ENCODE data around the gene CYYR1.

The CYYR1 gene

DNA sequence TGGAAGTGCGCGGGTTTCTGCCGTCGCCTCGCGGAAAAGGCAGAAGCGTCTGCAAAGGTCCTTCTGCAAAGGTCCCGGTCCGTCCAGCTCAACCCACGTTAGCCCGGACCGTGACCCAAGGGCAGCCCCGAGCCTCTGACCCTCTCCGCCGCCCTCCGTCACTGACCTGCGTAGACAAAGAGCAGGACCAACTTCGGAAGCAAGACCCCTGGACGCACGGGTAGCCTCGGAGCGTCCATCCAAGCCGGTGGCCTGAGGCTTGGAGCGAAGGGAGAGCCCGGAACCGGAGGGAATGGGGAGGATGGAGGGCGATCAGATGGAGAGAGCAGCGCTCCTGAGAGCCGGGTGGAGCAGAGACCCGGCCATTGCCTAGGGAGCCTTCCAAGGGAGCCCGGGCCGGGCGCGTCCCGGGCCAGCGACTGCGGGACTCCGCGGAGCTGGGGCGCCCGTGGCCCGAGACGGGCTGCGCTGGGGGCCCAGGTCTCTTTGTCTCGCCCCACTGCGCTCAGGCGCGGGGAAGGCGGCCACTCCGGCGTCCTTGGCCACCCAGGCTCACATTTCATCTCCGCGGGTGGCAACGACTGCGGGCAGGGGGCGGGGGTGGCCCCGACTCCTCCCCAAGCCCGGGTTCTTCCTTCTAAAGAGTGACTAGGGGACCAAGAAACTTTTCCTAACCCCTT is at the start of gene CYYR1:
Gene CYYR1, minus strand, starts transcription at position 585 of the 680 bp plus-strand sequence. Its CDS starts 346 bp downstream, at position 239.
- DNase-seq (ENCODE audit: low spot score) = no peak

- DNase-seq (ENCODE audit: low spot score) = no peak
Observed at GRCh38 chr21:26617176-26617575, 44.1 kb upstream of the CYYR1 start.

DNA sequence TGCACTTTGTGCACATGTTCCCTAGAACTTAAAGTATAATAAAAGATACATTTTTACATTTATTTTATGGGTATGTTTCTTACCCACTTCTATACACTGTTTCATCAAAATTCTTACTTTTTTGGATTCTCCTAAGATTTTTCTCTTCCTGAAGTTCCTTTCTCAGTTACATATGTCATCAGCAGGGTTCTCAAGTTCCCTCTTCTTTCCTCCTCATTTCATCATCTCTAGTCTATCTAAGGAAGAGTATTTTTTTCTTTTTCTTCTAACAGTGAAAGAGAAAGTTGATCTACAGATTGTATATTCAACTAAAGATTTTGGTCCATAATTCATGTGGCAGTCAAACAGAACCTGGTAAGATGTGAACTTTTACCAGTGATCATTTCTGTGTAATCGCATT is 41.2 kb upstream of the CYYR1 start:
- DNase-seq (ENCODE audit: low spot score) = no peak

- no peak for DNase-seq (ENCODE audit: low spot score)
Observed at GRCh38 chr21:26599261-26599660, 26.2 kb upstream of the CYYR1 start.

DNA sequence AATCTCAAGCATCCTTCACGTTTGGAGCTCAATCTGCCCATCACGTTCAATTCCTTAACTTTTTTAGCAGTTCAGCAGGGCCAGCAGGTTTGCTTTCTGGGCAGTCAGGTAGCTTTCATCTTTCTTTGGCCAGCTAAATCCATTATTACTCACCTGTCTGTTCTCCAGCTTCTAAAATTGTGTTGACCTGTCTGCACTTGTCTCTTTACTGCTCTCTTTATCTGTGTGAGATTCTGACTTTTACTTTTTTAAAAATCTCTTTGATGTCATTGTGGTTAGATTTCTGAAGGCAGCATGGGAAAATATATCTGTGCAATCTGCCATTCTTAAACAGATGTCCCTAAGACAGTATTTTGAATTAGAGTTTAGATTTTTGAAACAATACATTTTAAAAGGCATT is 24.9 kb upstream of the CYYR1 start:
- no peak for DNase-seq (ENCODE audit: low spot score)

- DNase-seq (ENCODE audit: low spot score) = no peak
Observed at GRCh38 chr21:26597031-26597430, 23.9 kb upstream of the CYYR1 start.

DNA sequence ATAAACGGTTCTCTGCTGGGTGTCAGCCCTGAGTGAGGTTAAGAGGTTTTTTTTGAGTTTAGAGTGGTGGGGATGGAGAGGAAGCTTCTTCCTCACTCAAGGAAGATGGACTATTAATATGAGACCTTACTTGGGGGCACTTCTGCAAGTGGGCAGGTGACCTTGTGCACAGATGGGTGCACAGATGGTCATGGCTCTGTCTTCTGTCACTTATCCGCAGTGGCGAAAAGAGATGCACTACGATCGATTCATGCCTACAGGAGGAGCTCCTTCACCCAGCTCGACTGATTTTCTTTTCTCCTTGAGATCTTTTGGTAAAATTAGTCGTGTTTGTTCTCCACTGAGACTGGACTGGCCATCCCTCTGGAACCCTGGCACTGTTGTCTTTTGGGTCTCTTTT is 22.9 kb upstream of the CYYR1 start:
- DNase-seq (ENCODE audit: low spot score) = no peak

- no peak for DNase-seq (ENCODE audit: low spot score)
Observed at GRCh38 chr21:26593800-26594199, 20.7 kb upstream of the CYYR1 start.

DNA sequence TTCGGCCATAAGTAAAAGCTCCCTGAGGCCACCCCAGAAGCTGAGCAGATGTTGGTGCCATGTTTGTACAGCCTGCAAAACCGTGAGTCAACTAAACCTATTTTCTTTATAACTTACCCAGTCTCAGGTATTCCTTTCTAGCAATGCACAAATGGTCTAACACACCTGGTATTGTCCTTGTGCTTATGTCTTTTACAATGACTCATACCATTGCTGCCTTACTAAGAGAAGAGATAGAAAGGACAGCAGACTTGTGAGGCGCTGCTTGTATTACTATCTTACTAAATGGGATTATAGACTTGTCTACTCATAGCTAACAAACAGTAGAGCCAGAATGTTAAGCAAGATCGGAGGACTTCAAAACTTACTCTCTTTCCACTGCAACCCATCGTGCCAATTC is 18.5 kb upstream of the CYYR1 start:
- DNase-seq (ENCODE audit: low spot score) = no peak

GRCh38 chr21:26588446-26588845 is 15.4 kb upstream of the CYYR1 start:
- DNase-seq (ENCODE audit: low spot score) = no peak

GRCh38 chr21:26587736-26588201 is 14.7 kb upstream of the CYYR1 start:
- no peak for DNase-seq (ENCODE audit: low spot score)

- DNase-seq (ENCODE audit: low spot score) = no peak
Observed at GRCh38 chr21:26583769-26584168, 10.7 kb upstream of the CYYR1 start.

- DNase-seq (ENCODE audit: low spot score) = no peak
Observed at GRCh38 chr21:26581818-26582217, 8.7 kb upstream of the CYYR1 start.

DNA sequence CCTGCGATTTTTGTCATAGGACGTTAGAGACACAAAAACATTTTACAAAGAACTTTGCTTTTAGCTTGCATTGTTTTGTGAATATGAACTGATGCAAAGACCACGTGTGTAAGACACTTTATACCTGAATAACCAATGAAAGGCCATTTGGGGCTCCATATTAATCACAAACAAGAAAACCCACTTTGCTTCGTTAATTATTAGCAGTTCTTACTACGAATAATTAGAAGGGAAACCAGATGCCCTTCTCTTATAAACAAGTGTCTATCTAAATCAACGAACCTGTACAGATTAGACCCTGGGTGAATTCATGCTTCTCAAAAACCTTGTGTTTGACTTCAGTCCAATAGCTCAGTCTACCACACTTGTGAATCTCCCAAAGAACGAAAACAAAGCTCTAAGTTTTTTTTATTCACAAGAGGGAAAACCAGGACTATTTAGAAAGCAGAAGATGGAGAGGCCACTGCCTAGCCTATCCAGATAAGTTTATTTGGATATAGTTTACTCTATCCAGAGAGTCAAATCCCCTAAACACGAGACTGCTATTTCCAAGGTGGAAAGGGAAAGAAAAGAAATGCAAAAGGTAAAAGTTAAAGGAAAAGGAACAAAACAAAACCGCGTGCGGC is 897 bp downstream of the CYYR1 start:
- DNase-seq (ENCODE audit: low spot score) = no peak

DNA sequence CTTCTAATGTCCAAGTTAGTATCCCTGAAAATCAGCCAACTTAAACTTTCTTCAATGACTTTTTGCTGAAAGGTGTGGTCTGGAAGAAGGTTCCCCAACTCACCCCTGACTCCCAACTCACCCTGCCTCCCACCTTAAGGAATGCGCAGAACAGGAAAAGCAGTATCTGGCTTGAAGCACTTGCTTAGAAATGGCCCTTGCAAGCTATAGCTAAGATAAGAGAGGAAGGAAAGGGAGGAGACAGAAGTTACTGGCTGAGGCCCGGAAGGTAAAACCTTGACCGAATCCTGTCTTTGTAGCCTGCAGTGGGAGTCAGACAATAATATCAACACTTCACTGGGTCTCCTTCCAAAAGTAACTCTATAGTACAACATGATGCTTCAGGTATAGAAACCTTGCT is 2.9 kb downstream of the CYYR1 start:
- no peak for DNase-seq (ENCODE audit: low spot score)

DNA sequence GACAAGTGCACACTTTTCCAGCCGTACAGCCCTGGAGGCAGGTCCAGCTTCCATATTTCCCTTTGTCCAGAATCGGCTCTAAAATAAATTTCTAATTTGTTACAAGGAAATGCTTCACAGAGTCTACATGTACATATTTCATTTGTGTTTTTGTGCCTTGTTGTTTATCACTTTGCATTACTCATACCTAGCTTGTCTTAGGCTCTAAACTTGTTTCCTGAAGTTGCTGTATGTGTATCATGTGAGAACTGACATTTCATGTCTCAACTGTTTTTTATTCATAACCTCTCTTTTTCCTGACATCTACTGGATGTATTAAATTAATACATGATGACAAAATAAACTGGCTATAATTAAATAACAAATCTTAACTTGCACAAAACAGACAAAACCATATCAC is 7.5 kb downstream of the CYYR1 start:
- DNase-seq (ENCODE audit: low spot score) = no peak

GRCh38 chr21:26565111-26565510 is 8.0 kb downstream of the CYYR1 start:
- peak; percentile 6 for DNase-seq (ENCODE audit: low spot score)

DNA sequence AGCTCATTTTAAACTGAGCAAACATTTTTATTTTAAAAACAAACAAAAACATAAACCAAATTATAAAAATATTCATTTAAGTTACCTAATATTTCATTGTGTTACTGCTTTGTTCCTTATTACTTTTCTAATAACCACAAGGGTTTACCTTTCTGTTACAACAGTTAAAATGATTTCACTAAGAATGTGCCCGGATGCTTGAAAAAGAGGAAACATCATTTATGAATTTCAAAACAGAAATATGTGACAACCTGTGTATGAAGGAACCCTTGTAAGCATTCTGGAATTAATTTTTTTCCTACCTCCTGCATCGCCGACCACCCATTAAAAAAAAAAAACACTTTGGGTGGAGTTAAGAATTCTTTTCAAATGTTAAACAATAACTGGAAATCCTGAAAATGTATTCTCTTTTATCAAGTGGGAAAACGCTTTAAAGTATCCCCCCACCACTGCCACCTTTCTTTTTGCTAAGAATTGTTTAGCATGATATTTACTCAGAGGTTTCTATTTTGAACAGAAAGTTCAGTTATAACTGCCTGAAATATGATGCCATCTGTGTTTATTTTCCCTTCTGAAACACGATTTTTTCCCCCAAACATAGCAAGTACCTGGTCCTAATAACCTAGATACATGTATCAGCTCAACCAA is 9.1 kb downstream of the CYYR1 start:
- no peak for DNase-seq (ENCODE audit: low spot score)

DNA sequence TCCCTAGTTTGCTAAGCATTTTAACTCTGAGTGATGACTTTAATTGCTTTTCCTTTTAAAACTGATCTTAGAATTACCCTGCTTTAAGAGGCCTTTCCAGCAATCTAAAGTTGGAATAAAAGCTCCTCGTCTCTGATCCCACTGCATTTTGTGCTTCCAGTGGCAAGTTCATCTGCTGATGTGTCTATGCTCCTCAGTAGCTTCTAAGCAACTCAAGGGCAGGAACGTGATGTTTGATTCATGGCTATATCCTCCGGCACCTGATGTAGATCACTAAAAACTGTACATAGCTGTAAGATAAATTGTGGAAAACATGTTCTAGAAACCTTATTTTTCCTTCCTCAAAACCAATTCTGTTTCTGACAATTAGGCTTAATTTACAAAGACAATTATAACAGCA is 12.5 kb downstream of the CYYR1 start:
- DNase-seq (ENCODE audit: low spot score) = no peak

- DNase-seq (ENCODE audit: low spot score) = no peak
Observed at GRCh38 chr21:26559099-26559498, 14.0 kb downstream of the CYYR1 start.

DNA sequence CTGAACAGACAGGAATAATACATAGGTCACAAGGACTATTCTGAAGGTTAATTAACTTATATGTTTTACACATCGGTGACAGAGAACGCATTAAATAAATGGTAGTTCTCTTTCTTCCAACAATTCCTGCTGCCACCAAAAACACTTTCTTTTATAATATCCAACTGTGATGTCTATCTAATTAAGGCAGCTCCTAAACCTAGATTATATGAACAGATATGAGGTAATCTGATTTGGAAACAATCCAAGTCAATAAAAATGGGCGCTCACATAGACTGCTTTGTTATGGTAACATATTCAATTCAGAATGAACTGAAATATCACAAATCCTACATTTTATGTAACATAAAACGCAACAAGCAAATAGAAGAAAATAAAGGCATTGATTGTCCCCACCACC is 16.0 kb downstream of the CYYR1 start:
- no peak for DNase-seq (ENCODE audit: low spot score)

GRCh38 chr21:26555540-26556146 is 17.4 kb downstream of the CYYR1 start:
- no peak for DNase-seq (ENCODE audit: low spot score)

- DNase-seq (ENCODE audit: low spot score) = no peak
Observed at GRCh38 chr21:26554365-26554764, 18.7 kb downstream of the CYYR1 start.

All from globus pallidus (tissue), 1 donor.